Measurements from ENCODE around the gene MKNK2. TPM values are rescaled to one million over a fixed set of nuclear protein-coding genes. Genes with fewer than 3 reads are reported as not detected.

MKNK2 gene
- total and polyA plus RNA-seq, 2 experiments from 2014 or later: 28.9 to 78.6 TPM

- no peak overlapping the region for H3K9ac ChIP-seq
- H3K9me2 ChIP-seq (ENCODE audit: insufficient read depth): no peaks in the 10 kb centered on the region
- H4K20me1 ChIP-seq (ENCODE audit: insufficient read depth): no peaks in the 10 kb centered on the region
- H3K79me2 ChIP-seq (ENCODE audit: insufficient read depth): no peaks in the 10 kb centered on the region
- in situ Hi-C loops (cut with MboI): no loop called here
- WGBS, 2 experiments (ENCODE audit: low coverage in 1 of 2, low lambda C conversion rate in 2 of 2, missing lambda C conversion rate in 2 of 2): 79 to 81% methylated on average over 8 to 9 of the region's 9 CpGs
- no peak overlapping the region for H3K4me3 ChIP-seq
- no peaks in the 10 kb centered on the region for H3K9me3 ChIP-seq (ENCODE audit: low read depth)
- no peak for DNase-seq
- H3K4me2 ChIP-seq (ENCODE audit: unreplicated experiment): no peak overlapping the region
- peaks cover 32% of the 10 kb centered on the region for H3K4me1 ChIP-seq (ENCODE audit: insufficient read depth)
- TF ChIP-seq EZH2 (IDR thresholded peaks at IDR 0.05; ENCODE audit: insufficient read depth, poor library complexity, severe bottlenecking): no peak
- H3F3A ChIP-seq (ENCODE audit: insufficient read depth): peaks cover 16% of the 10 kb centered on the region
- no peaks in the 10 kb centered on the region for H3K27me3 ChIP-seq (replicated peaks; ENCODE audit: insufficient read depth)
- no peaks in the 10 kb centered on the region for H3K36me3 ChIP-seq (ENCODE audit: low read depth)
- H2AFZ ChIP-seq: no peak overlapping the region
- H3K27ac ChIP-seq: no peak overlapping the region
Observed at GRCh38 chr19:2062770-2063169, 11.7 kb upstream of the MKNK2 start.

- H3K4me3 ChIP-seq: no peak overlapping the region
- no peaks in the 10 kb centered on the region for H3K36me3 ChIP-seq (ENCODE audit: low read depth)
- H4K20me1 ChIP-seq (ENCODE audit: insufficient read depth): no peaks in the 10 kb centered on the region
- H3K27me3 ChIP-seq (replicated peaks; ENCODE audit: insufficient read depth): no peaks in the 10 kb centered on the region
- TF ChIP-seq EZH2phosphoT487 (IDR thresholded peaks at IDR 0.05; ENCODE audit: insufficient read depth, low read depth): no peak
- no peak for TF ChIP-seq EZH2 (IDR thresholded peaks at IDR 0.05; ENCODE audit: insufficient read depth, poor library complexity, severe bottlenecking)
- H3K79me2 ChIP-seq (ENCODE audit: insufficient read depth): no peaks in the 10 kb centered on the region
- H2AFZ ChIP-seq: no peak overlapping the region
- no peak overlapping the region for H3K27ac ChIP-seq
- no peak overlapping the region for H3K4me2 ChIP-seq (ENCODE audit: unreplicated experiment)
- WGBS, 2 experiments (ENCODE audit: low coverage in 1 of 2, low lambda C conversion rate in 2 of 2, missing lambda C conversion rate in 2 of 2): 66 to 76% methylated on average over 8 to 10 of the region's 10 CpGs
- H3K9ac ChIP-seq: peak overlapping the region; percentile 91; the same call in 1 of the 2 replicates
- no peaks in the 10 kb centered on the region for H3K9me2 ChIP-seq (ENCODE audit: insufficient read depth)
- no peaks in the 10 kb centered on the region for H3K9me3 ChIP-seq (ENCODE audit: low read depth)
- DNase-seq: no peak
- in situ Hi-C loops (cut with MboI): no loop called here
- peaks cover 32% of the 10 kb centered on the region for H3K4me1 ChIP-seq (ENCODE audit: insufficient read depth)
- H3F3A ChIP-seq (ENCODE audit: insufficient read depth): peaks cover 16% of the 10 kb centered on the region
Observed at GRCh38 chr19:2062389-2062729, 11.3 kb upstream of the MKNK2 start.

- WGBS, 2 experiments (ENCODE audit: low coverage in 1 of 2, low lambda C conversion rate in 2 of 2, missing lambda C conversion rate in 2 of 2): 8 to 9% methylated on average over 38 to 50 of the region's 50 CpGs
- H4K20me1 ChIP-seq (ENCODE audit: insufficient read depth): no peaks in the 10 kb centered on the region
Observed at GRCh38 chr19:2061495-2062388, 10.7 kb upstream of the MKNK2 start.

GRCh38 chr19:2060884-2061494 lies 9.9 kb upstream of the MKNK2 start:
- H3K36me3 ChIP-seq (ENCODE audit: low read depth): no peaks in the 10 kb centered on the region
- in situ Hi-C loops (cut with MboI): no loop called here
- H3K4me2 ChIP-seq (ENCODE audit: unreplicated experiment): peak overlapping the region; percentile 76
- H3K4me3 ChIP-seq: peak overlapping the region; percentile 74
- no peaks in the 10 kb centered on the region for H3K9me2 ChIP-seq (ENCODE audit: insufficient read depth)
- H2AFZ ChIP-seq: peak overlapping the region; percentile 28
- H3K79me2 ChIP-seq (ENCODE audit: insufficient read depth): no peaks in the 10 kb centered on the region
- DNase-seq: peak; percentile 84
- H3K27me3 ChIP-seq (replicated peaks; ENCODE audit: insufficient read depth): no peaks in the 10 kb centered on the region
- H3K9me3 ChIP-seq (ENCODE audit: low read depth): no peaks in the 10 kb centered on the region
- 2% methylated on average over 24 to 31 of the region's 55 CpGs for WGBS, 2 experiments (ENCODE audit: low coverage in 1 of 2, low lambda C conversion rate in 2 of 2, missing lambda C conversion rate in 2 of 2)
- no peaks in the 10 kb centered on the region for H4K20me1 ChIP-seq (ENCODE audit: insufficient read depth)
- no peak for TF ChIP-seq EZH2 (IDR thresholded peaks at IDR 0.05; ENCODE audit: insufficient read depth, poor library complexity, severe bottlenecking)
- TF ChIP-seq EZH2phosphoT487 (IDR thresholded peaks at IDR 0.05; ENCODE audit: insufficient read depth, low read depth): no peak
- peak overlapping the region; percentile 98 for H3K27ac ChIP-seq
- peaks cover 35% of the 10 kb centered on the region for H3K4me1 ChIP-seq (ENCODE audit: insufficient read depth)
- H3F3A ChIP-seq (ENCODE audit: insufficient read depth): peaks cover 16% of the 10 kb centered on the region
- H3K9ac ChIP-seq: peak overlapping the region; percentile 91

More at GRCh38 chr19:2061495-2062388, 10.7 kb upstream of the MKNK2 start:
- no peaks in the 10 kb centered on the region for H3K27me3 ChIP-seq (replicated peaks; ENCODE audit: insufficient read depth)
- H3K9ac ChIP-seq: peak overlapping the region; percentile 91
- in situ Hi-C loops (cut with MboI): no loop called here
- TF ChIP-seq EZH2 (IDR thresholded peaks at IDR 0.05; ENCODE audit: insufficient read depth, poor library complexity, severe bottlenecking) (no peak), EZH2phosphoT487 (IDR thresholded peaks at IDR 0.05; ENCODE audit: insufficient read depth, low read depth) (no peak)
- peak overlapping the region; percentile 97 for H3K4me2 ChIP-seq (ENCODE audit: unreplicated experiment)
- H3K27ac ChIP-seq: peak overlapping the region; percentile 98
- peak overlapping the region; percentile 74 for H3K4me3 ChIP-seq
- H3K4me1 ChIP-seq (ENCODE audit: insufficient read depth): peaks cover 32% of the 10 kb centered on the region
- peak overlapping the region; percentile 85 for H2AFZ ChIP-seq
- no peaks in the 10 kb centered on the region for H3K79me2 ChIP-seq (ENCODE audit: insufficient read depth)
- no peaks in the 10 kb centered on the region for H3K9me2 ChIP-seq (ENCODE audit: insufficient read depth)
- no peaks in the 10 kb centered on the region for H3K9me3 ChIP-seq (ENCODE audit: low read depth)
- peaks cover 16% of the 10 kb centered on the region for H3F3A ChIP-seq (ENCODE audit: insufficient read depth)
- DNase-seq: peak; percentile 100
- H3K36me3 ChIP-seq (ENCODE audit: low read depth): no peaks in the 10 kb centered on the region
